Muscle of arm (tissue), 12 donors: Measurements from ENCODE around the gene SLC12A7. TPM values are rescaled to one million over a fixed set of nuclear protein-coding genes. Genes with fewer than 3 reads are reported as not detected.
"Not testable (repeated sequence)": the region's sequence is repeated elsewhere in the genome, so short reads cannot be mapped to it uniquely, and the experiment has no call there.

Source experiments
- DNase-seq: peaks from one replicate; pipeline ENCODE4 v3.0.0-alpha.2; 2013
- polyA plus RNA-seq, 12 donors: library from polyadenylated mRNA; unstranded; fragments of 120-200 nt; gene quantifications; one replicate each; pipeline ENCODE4 v1.2.1, GENCODE V29; 2013; ENCODE audit not compliant: insufficient read length in 12 of 12

Gene SLC12A7
- polyA plus RNA-seq, 12 donors: 6.5 to 19.8 (median 8.5) TPM; not detected in 1

DNA sequence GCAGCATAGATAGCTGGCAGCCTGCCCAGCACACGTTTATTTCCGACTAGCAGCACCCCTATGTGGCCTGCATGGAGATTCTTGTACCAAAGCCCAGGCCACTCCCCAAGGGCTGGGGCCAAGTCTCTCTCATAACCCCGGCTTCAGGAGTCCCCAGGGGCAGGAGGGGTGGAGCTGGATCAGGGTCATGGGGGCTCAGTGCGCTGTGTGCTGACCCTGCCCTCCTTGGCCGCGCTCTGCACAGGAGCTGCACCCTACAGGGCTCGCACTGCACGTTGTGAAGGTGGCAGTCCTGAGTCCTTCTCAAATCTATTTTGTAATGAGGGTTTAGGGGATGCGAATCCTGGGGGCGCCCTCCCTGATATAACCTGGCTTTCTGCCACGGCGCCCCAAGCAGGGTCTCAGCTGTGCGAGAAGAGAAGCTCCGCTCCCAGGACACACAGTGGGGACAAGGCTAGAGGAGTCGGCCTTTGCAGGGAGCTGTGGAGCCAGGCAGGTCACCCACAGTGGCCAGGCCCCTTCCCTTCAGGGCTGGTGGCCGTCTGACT is 74.7 kb downstream of the SLC12A7 start:
- DNase-seq: no peak

DNA sequence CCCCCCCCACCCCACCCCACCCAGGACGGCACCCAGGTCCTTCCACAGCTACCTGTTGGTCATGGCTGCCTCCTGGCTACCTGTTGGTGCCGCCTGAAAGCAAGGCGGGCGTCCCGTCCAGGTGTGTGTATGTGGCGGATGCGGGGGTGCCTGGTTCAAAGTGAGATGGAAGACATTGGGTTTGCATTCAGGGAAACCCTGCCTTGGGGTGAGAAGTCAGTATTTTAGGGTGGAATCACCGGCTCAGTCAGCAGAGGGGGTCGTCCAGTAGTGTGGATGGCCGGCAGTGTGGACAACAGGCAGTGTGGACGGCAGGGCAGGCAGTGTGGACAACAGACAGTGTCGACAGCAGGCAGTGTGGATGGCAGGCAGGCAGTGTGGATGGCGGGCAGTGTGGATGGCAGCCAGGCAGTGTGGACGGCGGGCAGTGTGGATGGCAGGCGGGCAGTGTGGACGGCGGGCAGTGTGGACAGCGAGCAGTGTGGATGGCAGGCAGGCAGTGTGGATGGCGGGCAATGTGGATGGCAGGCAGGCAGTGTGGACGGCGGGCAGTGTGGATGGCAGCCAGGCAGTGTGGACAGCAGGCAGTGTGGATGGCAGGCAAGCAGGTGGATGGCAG is 75.2 kb downstream of the SLC12A7 start:
- no peak for DNase-seq

DNA sequence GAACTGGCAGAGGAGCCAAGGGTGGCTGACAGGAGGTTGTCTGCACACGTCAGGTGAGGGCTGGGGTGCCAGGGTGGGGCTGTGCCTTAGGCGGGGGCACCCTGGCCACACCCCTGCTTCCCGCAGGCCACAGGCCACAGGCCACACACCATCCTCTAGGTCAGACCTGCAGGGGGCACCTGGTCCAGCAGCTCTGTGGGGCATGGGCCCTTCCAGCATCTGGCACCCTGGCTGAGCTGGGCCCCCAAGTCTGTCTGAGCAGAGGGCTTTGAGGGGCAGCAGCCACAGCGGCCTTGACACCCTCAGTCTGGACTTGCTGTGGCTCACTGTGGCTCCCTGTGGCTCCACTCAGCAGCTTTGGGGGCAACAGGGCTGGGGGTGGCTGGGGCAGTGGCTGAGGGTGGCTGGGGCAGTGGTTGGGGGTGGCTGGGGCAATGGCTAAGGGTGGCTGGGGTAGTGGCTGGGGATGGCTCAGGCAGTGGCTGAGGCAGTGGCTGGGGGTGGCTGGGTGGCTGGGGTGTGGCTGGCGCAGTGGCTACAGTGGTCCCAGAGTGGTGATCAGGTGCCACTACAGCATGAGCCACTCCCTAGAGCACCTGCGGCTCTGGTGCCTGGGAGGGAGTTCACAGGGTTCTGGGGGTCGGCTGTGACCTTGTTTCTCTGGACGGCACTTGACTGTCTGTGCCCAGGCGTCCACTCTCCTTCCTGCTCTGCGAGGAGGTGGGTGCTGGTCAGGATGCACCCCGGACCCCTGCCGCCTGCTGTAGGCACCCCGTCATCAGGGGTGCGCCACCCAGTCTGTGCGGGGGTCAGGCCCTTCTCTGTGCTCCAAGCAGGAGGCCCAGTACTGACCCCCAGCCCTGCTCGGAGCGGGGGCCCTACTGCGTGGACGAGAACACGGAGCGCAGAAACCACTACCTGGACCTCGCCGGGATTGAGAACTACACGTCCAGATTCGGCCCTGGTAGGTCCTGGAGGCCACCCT is 76.2 kb downstream of the SLC12A7 start:
- DNase-seq: no peak

DNA sequence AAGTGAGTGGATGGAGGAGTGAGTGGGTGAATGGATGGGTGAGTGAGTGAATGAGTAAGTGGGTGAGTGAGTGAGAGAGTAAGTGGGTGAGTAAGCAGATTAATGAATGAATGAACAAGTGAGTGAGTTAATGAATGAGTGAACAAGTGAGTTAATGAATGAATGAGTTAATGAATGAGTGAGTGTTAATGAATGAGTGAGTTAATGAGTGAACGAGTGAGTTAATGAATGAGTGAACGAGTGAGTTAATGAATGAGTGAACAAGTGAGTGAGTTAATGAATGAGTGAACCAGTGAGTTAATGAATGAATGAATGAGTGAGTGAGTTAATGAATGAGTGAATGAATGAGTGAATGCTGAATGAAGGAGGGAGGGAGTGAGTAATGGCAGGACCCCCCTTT is 76.9 kb downstream of the SLC12A7 start:
- DNase-seq: no peak

DNA sequence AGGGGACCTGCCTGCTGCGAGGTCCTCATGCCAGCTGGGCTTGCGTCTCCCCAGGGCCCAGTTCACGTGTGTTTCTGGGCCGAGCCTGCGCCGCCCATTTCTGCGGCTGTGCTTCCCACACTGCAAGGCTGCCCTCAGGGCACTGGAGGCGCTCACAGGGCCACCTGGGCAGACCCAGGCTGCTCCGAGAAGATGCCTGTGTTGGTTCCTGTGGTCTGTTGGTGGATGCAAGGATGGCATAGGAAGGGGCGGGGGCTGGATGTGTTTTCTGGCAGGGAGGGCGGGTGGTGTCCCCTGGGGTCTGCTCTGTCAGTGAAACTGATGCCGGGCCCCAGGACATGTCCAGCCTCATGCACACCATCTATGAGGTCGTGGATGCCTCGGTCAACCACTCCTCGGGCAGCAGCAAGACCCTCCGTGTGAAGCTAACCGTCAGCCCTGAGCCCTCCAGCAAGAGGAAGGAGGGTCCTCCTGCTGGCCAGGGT is 77.4 kb downstream of the SLC12A7 start:
- no peak for DNase-seq

DNA sequence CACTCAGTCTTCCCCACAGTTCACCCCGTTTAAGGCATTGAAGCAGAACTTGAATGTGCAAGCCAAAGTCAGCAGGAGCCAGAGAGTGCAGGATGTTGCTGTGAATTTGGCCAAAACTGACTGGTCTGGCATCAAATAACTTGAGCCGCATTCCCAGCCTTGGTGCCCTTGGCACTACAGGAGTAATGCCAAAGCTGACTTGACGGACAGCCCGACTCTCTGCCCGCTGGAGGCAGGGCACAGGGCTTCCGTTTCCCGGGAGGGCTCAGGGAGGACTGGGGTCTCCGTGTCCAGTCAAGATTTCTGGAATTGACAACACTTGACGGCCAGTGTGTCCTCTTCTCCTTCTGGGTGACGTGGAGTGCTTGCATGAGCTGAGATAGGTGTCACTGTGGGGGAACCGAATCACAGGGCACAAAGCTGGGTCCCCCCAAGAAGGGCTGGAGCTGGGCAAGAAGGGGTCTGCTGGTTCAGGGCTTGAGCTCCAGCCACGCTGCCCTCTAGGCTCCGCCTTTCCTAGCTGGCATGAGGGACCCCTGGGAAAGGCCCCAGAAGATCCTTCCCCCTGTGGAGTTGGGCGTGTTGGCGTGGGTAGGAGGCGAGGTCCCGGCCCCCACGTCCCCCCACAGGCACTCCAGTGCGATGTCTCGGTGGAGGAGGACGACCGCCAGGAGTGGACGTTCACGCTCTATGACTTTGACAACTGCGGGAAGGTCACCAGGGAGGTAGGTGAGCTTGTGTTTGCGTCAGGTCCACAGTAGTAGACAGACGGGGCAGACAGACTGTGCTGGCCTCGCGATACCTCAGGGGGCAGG is 78.0 kb downstream of the SLC12A7 start:
- DNase-seq: no peak

DNA sequence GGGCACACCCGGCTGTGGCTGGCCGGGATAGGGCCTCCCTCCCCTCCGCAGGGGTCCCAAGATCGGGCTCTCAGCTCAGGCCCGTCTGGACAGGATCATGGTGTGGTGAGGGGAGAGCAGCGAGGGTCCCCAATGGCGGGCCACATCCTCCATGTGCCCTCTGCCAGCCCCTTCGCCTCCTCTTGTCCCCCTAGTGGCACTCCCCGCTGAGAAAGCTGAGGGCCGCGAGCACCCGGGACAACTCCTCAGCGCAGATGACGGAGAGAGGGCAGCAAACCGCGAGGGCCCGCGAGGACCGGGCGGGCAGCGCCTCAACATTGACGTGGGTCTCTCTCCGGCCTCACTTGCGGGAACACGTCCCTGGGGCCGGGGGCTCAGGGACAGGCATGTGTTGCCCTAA is 78.7 kb downstream of the SLC12A7 start:
- DNase-seq: no peak

DNA sequence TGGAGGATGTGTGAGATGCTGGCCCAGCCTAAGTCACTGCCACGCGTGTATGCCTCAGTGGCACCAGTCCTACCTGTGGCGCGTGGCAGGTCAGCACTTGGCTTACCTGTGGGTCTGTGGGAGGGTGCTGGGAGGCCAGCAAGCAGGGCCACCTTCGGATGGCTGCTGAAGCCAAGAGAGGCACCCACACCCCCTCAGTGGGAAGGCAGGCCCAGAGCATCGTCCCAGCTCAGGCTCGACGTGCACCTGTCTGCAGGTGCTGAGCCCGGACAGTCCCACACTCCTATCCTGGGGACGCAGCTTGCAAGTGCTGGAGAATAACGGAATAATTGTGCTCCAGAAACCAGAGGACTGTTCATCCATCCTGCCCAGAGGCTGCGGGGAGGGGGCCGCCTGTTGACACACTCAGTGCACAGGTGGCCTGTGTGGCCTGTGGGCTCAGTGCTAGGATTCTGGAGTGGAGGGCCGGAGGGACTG is 79.3 kb downstream of the SLC12A7 start:
- DNase-seq: no peak

DNA sequence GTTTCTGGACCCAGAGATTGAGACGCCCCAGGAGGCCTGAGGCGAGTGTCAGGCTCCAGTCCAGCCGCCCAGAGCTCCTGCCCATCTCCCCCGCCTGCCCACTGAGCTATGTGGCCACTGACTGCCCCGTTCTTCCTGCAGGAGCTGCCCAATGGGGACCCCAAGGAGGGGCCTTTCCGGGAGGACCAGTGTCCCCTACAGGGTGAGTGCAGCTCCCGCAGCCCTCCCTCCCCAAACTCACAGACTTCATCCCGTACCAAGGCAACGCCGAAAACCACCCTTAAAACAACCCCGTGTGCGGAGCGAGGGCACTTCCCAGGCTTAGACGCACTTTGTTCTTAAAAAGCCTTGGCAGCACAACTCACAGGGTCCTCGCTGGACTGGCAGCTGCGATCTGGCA is 79.9 kb downstream of the SLC12A7 start:
- DNase-seq: no peak

DNA sequence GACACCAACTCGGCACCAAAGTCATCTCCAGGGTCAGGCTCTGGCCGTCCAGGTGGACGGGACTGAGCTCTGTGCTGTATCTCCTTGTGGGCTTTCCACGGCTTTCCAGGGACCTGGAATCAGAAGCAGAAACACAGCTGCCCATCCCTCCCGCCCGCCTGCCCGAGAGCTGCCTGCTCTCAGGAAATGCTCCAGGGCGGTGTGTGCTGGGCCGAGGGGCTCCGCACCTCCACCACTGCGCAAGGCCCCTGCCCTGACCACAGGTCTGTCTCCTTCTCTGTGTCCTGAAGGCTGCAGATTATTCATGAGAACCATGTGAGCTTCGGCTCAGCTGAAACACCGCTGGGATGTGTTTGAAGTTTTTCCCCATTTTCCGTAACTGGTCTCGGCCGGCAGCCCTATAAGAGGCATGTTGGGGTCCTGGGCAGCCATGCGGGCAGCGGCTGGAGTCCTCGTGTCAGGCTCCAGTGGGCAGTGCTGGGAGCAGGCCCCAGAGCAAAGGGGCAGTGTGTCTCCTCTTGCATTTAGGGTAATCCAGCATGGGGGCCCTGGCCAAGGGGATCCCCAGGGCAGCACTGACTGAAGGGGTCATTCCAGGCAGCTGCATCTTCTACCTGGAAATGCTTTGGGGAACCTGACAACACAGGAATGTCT is 80.4 kb downstream of the SLC12A7 start:
- no peak for DNase-seq

DNA sequence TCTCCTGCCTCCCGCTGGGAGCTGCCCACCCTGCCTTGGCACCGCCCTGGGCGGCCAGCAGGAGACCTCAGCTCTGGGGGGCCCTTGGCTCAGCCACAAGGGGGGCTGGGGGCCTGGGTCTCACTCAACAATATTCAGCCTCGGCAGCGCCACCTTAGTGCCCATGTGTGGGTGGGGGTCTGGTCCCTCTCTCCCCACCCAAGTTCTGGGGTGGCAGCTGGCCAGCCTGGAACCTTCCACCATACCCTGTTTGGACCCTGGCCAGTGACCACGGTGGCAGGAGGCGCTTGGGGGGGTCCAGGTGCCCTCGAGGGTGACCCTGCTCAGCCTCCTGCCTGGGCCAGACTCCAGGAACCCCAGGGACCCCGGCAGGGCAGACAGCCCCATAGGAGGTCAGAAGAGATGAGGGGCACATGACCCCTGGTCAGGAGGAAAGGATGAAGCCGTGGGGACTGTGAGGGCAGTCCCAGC is 81.0 kb downstream of the SLC12A7 start:
- DNase-seq: no peak

DNA sequence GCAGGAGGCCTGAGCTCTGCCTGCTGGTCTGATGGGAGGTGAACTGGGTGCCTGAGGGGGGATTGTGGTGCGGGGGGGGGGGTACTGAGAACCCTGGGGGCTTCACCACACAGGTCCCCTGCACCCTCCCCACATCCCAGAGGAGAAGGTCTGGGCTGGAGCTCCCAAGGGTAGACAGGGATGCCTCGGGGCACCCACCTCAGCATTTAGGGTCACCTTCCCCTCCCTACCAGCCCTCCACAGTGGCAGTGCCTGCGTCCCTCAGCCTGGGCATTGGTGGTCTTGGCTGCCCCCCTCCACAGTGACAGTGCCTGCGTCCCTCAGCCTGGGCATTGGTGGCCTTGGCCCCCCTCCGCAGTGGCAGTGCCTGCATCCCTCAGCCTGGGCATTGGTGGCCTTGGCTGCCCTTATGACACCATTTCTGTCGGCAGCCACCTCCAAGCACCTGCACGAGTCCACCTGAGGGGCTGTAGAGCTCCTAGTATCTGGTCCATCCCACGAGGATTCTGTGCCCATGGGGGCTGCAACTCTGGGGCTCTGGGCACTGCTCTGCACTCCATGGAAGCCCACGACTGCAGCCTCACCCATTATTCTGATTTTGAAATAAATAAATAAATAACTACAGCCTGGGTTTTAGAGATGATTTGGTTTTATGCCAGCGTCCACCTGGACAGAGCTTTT is 81.8 kb downstream of the SLC12A7 start:
- no peak for DNase-seq

DNA sequence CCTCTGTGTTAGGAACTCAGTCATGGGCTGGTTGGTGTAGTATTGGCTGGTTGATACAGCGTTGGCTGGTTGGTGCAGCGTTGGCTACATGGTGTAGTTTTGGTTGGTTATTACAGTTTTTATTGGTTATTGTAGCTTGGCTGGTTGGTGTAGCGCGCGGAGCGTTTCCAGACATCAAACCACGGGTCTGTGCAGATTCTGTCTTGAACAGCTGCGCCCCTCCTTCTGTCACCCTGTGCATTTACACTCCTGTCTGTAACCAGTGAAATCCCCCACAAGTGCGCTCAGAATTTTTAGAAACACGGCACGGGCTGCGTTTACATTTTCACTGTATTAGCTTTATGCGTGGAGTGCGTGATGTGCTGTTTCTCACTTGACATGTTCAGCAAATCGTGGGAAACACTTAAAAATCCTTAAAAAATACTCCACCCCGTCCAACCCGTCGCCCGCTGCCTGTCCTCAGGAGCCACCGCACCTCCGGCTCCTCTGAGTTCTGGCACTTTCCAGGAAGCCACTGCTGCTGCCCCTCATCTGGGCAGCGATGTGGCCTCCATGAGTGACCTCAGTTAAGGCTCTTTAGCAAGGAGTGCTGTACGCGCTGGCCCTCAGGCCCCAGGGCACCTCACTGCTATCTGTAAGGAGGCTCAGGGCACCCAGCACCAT is 82.5 kb downstream of the SLC12A7 start:
- DNase-seq: no peak

DNA sequence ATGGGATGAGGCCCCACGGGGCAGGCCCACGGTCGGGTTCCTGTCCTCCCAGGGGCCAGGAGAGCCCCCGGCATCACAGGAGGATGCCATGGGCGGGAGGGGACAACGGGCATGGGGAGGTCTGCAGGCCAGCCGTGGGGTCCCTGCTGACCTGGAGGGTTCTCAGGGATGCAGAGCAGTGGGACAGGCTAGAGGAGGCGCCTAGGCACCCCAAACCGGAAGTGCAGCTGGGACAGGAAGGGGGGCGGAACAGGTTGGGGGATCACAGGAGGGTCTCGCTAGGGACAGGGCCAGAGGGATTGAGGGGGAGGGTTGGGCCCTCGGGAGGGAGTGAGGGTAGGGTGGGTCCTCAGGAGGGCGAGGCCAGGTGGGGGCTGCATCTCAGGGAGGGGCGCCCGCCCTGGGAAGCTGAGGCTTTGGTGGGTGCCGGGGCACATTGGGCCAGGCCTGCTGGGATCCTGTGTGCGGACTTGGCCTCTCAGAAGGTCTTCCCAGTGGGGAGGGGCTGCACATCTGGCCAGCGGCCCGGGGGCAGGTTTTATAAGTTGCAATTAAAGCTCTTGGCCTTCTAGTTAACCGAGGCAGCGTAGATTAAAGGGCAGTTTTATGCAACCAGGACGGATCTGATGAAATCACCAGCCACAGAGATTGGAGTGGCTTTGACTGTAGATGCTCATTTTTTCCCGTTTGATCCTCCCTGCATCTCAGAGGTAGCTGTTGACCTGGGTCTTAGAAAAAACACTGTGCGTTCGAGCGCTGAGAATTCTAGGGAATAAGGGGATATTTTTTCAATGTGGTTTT is 83.2 kb downstream of the SLC12A7 start:
- DNase-seq: no peak

DNA sequence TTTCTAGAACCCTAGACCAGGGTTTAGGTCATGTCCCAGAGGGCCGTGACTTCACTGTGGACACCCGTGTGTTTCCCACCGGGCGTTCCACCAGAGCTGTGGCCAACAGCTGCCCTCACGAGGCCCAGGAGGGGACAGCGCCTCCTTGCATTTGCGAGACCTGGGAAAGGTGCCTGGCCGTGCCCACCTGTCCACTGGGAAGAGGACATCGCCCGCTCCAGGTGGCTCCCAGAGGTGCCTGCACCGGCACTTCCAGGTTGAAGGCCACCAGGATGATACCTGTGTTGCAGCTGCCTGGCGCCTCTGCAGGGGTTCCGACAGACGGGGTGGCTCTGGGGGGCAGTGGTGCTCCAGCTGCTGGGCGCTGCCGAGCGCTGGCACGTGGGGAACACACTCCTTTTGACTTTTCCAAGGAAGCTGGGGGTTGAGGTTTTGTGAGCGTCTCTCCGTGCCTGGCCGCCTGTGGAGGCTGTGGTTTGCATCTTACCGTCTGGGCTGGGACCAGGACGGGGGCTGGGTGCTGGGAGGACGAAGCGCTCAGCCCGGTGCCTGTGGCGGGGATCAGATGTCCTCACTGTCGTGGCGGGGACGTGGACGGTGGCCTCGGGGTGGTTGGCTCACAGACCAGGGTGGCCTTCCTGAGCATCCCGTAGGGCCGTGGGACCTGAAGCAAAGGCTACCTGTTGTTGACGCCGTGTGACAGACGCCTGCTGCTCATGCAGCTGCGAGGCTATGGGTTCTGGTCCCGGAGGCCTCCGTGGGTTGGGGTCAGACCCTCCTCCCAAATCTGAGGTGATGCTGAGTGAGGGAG is 84.0 kb downstream of the SLC12A7 start:
- DNase-seq: no peak

DNA sequence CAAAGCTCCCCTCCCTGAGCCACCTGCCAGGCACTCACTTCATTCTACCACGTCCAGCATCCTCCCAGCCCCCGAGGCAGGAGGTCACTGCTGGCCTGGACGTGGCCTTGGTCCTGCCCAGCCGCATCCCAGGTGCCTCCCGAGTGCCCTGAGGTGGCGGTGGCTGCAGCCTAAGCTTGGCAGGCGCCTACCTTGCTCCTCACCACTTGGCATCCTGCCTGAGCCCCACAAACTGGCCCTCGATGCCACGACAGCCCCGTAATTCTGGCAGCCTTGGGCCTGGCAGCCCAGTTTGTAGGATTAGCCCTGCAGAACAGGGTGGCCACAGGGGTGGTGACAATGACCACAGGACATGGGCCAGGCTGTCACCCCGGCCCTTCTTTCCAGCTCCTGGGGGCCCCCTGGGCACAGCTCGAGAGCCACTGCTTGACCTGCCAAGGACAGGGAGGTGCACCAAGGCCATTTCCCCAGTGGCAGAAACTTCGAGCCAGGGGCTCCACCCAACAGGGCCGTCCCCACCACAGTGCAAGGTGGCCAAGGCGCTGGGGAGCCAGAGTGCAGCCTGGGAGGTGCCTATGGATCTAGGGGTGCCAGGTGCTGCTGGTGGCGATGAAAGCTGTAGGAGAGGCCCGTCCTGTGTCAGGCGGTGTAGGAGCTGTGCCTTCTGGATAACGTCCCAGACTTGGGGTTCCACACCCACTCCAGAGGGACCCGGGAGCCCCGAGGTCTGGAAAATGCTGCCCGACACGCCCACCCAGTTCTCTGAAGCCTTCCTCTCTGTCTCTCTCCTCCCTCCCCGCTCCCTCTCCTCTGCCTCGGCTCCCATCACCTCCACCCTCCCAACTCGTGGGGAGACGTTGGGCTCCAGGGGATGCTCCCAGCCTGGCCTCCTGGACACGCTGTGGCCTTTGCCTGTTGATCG is 84.9 kb downstream of the SLC12A7 start:
- DNase-seq: no peak

DNA sequence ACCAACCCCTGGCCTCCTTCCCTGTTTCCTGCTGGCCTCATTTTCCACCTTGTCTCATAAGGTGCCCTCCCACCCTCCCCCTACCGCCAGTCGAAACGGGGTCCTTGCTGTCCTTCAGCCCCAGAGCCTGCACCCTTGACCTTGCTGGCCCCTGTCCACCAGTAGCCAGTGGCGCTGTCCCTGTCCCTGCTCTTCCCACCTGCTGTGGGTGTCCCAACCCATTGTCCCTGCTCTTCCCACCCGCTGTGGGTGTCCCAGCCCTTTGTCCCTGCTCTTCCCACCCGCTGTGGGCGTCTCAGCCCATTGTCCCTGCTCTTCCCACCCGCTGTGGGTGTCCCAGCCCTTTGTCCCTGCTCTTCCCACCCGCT is 89.9 kb downstream of the SLC12A7 start:
- DNase-seq: not testable (repeated sequence)
